ENCODE data around the gene TEP1. TPM values are rescaled to one million over a fixed set of nuclear protein-coding genes. Genes with fewer than 3 reads are reported as not detected.

TEP1 gene
- total RNA-seq, 1 experiment from 2014 or later: 15.8 TPM

DNA sequence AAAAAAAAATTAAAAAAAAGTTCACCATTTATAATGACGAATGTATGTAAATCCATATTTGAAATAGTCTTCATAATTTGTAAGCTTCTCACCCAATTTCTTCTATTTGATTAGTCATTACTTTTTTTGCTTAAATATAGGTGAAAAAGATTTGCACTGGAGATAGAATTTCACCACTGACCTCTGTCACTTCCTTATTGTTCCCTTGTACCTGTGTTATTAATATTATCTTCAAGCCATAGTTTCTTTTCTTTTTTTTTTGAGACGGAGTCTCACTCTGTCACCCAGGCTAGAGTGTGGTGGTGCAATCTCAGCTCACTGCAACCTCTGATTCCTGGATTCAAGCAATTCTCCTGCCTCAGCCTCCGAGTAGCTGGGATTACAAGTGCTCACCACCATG lies 15.8 kb downstream of the TEP1 start:
- Mint-ChIP-seq H3K9me3 (no peaks in the 10 kb centered on the region), H3K36me3 (ENCODE audit: insufficient read depth in 1 of 3, low read depth in 3 of 3) (peaks cover 4 to 52% (median 25%) of the 10 kb centered on the region in 3 experiments; a peak in 6 of 7 replicates), H3K27me3 (ENCODE audit: low read depth) (no peaks in the 10 kb centered on the region), H3K27ac (no peak overlapping the region), H3K4me1 (no peaks in the 10 kb centered on the region), H3K4me3 (no peak overlapping the region)
- H3K27me3 ChIP-seq (ENCODE audit: insufficient read depth, low read length): no peaks in the 10 kb centered on the region
- H3K4ac ChIP-seq (ENCODE audit: low read depth, low read length): no peak overlapping the region
- H3K4me2 ChIP-seq (ENCODE audit: insufficient read depth, insufficient read length, low read length): no peak overlapping the region
- no peak overlapping the region for H2BK15ac ChIP-seq (ENCODE audit: low read depth, low read length)
- H4K91ac ChIP-seq (ENCODE audit: insufficient read length, low read depth, low read length): no peak overlapping the region
- H3K14ac ChIP-seq (ENCODE audit: insufficient read depth, low read length): no peak overlapping the region
- H2AFZ ChIP-seq (ENCODE audit: low read length): no peak overlapping the region
- no peak overlapping the region for H3K18ac ChIP-seq (ENCODE audit: insufficient read length, low read depth, low read length)
- WGBS (ENCODE audit: extremely low coverage, insufficient read length, low lambda C conversion rate): no CpG with 5 or more reads among the region's 3 CpGs
- no peak overlapping the region for H3K9ac ChIP-seq (ENCODE audit: extremely low read depth, insufficient read length, low read length)
- TF ChIP-seq, protein P1, sequence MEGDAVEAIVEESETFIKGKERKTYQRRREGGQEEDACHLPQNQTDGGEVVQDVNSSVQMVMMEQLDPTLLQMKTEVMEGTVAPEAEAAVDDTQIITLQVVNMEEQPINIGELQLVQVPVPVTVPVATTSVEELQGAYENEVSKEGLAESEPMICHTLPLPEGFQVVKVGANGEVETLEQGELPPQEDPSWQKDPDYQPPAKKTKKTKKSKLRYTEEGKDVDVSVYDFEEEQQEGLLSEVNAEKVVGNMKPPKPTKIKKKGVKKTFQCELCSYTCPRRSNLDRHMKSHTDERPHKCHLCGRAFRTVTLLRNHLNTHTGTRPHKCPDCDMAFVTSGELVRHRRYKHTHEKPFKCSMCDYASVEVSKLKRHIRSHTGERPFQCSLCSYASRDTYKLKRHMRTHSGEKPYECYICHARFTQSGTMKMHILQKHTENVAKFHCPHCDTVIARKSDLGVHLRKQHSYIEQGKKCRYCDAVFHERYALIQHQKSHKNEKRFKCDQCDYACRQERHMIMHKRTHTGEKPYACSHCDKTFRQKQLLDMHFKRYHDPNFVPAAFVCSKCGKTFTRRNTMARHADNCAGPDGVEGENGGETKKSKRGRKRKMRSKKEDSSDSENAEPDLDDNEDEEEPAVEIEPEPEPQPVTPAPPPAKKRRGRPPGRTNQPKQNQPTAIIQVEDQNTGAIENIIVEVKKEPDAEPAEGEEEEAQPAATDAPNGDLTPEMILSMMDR (conservative IDR thresholded peaks at IDR 0.05): no peak
- H3K4me1 ChIP-seq (ENCODE audit: insufficient read depth, low read length): no peaks in the 10 kb centered on the region
- DNase-seq: no peak
- no peak overlapping the region for H3T11ph ChIP-seq (ENCODE audit: low read length)
- no peak overlapping the region for H2BK20ac ChIP-seq (ENCODE audit: low read depth, low read length, poor library complexity, severe bottlenecking)
- no peaks in the 10 kb centered on the region for H3K79me2 ChIP-seq (ENCODE audit: insufficient read depth, low read length)
- H4K20me1 ChIP-seq (ENCODE audit: control insufficient read depth, insufficient read depth, insufficient read length): no peaks in the 10 kb centered on the region
- H3K23ac ChIP-seq (ENCODE audit: insufficient read length, low read depth, low read length): no peak overlapping the region
- no peak overlapping the region for H3K27ac ChIP-seq (ENCODE audit: insufficient read length, low read depth, low read length)
- H3K23me2 ChIP-seq (ENCODE audit: insufficient read length, low read depth, low read length, poor library complexity, severe bottlenecking): no peaks in the 10 kb centered on the region
- H3K79me1 ChIP-seq (ENCODE audit: insufficient read depth, low read depth, low read length, poor library complexity, severe bottlenecking): no peaks in the 10 kb centered on the region
- H2AK5ac ChIP-seq (ENCODE audit: insufficient read length, low read length): no peak overlapping the region
- H2BK120ac ChIP-seq (ENCODE audit: low read depth, low read length, poor library complexity, severe bottlenecking): no peak overlapping the region
- H4K5ac ChIP-seq (ENCODE audit: insufficient read length, low read depth, low read length): no peak overlapping the region
- no peaks in the 10 kb centered on the region for H3K9me3 ChIP-seq (ENCODE audit: control insufficient read depth, low read depth, low read length)
- H3K56ac ChIP-seq (ENCODE audit: insufficient read length, low read depth, low read length): no peak overlapping the region
- no peak overlapping the region for H4K8ac ChIP-seq (replicated peaks; ENCODE audit: insufficient read length, low read depth, low read length)
- no peak overlapping the region for H2BK5ac ChIP-seq (ENCODE audit: insufficient read length, low read length)
- H2BK12ac ChIP-seq (ENCODE audit: insufficient read length, low read depth, low read length): no peak overlapping the region
